Suppressor macrophage treated with lipopolysaccharide for 4 hours (primary cell): ENCODE results near the gene CTAG1B.
"Not testable (repeated sequence)": the region's sequence is repeated elsewhere in the genome, so short reads cannot be mapped to it uniquely, and the experiment has no call there.

Experiments
- DNase-seq: peaks from one replicate; pipeline ENCODE4 v3.0.0-alpha.2; 2020

CTAG1B gene

GRCh38 chrX:154582994-154583393 lies 36.1 kb downstream of the CTAG1B start:
- not testable (repeated sequence) for DNase-seq

GRCh38 chrX:154575076-154575475 lies 44.0 kb downstream of the CTAG1B start:
- DNase-seq, result not testable (repeated sequence)

- not testable (repeated sequence) for DNase-seq
Measured at GRCh38 chrX:154573061-154573460, 46.0 kb downstream of the CTAG1B start.

DNA sequence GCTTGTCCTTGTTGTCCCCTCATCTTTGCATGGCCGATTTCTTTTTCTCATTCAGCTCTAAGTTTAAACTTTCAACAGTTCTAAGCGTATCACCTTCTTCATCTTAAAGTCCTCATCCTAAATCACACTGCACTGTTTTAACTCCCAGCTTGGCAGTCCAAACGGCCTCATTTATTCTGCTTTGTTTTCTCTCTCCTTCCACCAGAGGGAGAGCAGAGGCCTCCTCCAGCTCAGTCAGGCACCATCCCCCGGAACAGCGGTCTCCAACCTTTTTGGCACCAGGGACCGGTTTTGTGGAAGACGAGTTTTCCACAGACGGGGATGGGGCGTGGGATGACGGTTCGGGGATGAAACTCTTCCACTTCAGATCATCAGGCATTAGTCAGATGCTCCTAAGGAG lies 48.7 kb downstream of the CTAG1B start:
- not testable (repeated sequence) for DNase-seq
